Uterus (tissue), 4 donors: Measurements from ENCODE around the gene ZFAND3. TPM values are rescaled to one million over a fixed set of nuclear protein-coding genes. Genes with fewer than 3 reads are reported as not detected.

Experiments used
- DNase-seq, 2 donors: peaks; one replicate each; pipeline ENCODE4 v3.0.0-alpha.2; 2019 to 2020
- H3K27ac ChIP-seq, 2 donors: fragments of 200-600 bp; sonication (generic); 1 replicate in 1 of 2; 2 replicates in 1 of 2; pipeline ENCODE4 v1.5.1; 2016 to 2018
- H3K27me3 ChIP-seq, 2 donors: fragments of 200-600 bp; sonication (generic); one replicate each; pipeline ENCODE4 v1.5.1; 2018 to 2019; ENCODE audit warnings: control low read depth in 1 of 2
- H3K36me3 ChIP-seq, 2 donors: fragments of 200-600 bp; sonication (generic); one replicate each; pipeline ENCODE4 v1.5.1; 2019; ENCODE audit warnings: control low read depth in 1 of 2
- H3K4me1 ChIP-seq, 2 donors: fragments of 200-600 bp; sonication (generic); one replicate each; pipeline ENCODE4 v1.5.1; 2018 to 2019; ENCODE audit warnings: control low read depth in 1 of 2
- H3K4me3 ChIP-seq, 2 donors: fragments of 200-600 bp; sonication (generic); 1 replicate in 1 of 2; 2 replicates in 1 of 2; pipeline ENCODE4 v1.5.1; 2018 to 2019; ENCODE audit warnings: mild to moderate bottlenecking in 1 of 2
- H3K9me3 ChIP-seq, 2 donors: fragments of 200-600 bp; sonication (generic); one replicate each; pipeline ENCODE4 v1.5.1; 2019; ENCODE audit warnings: control low read depth in 1 of 2
- CTCF ChIP-seq, 4 experiments: fragments of 200-600 bp in 2 of 4; fragments of 450-650 bp in 2 of 4; sonication (generic) in 2 of 4; IDR thresholded peaks; one replicate each; pipeline ENCODE4 v1.5.1; 2016 to 2019; ENCODE audit warnings: antibody characterized with exemption in 4 of 4, mild to moderate bottlenecking in 2 of 4, moderate library complexity in 1 of 4
- POLR2A ChIP-seq, 2 donors: fragments of 450-650 bp; IDR thresholded peaks; one replicate each; pipeline ENCODE4 v1.6.1; 2016; ENCODE audit warnings: antibody characterized with exemption in 2 of 2, mild to moderate bottlenecking in 1 of 2, moderate library complexity in 1 of 2
- intact Hi-C: fragments of 100-400 bp; cut with DNase I; formaldehyde crosslinking; loops from one replicate; pipeline ENCODE4 v1.15.1; 2023; ENCODE audit warnings: low total_unique reads
- total RNA-seq, 4 donors: library from RNA; depleted of rRNA in 3 of 4; stranded (reverse); fragments of >200 nt in 3 of 4; gene quantifications; one replicate each; pipeline versions ENCODE4 v1.1.0 to v1.2.4, GENCODE V29; 2014 to 2023
- donor health status: DM: yes; HTN: yes; CAD: no.

The ZFAND3 gene
- total RNA-seq, 4 donors from 2014 or later = 5.0 to 81.9 (median 54.6) TPM

- intact Hi-C loops = no loop called here
- TF ChIP-seq POLR2A (IDR thresholded peaks at IDR 0.05) (no peak), CTCF (IDR thresholded peaks at IDR 0.05) (no peak)
- no peak for DNase-seq
These were observed 93.7 kb downstream of the ZFAND3 start for GRCh38 chr6:37913210-37913609.

GRCh38 chr6:37915463-37915862 lies 95.9 kb downstream of the ZFAND3 start:
- Histone ChIP-seq H3K4me1 (no peaks in the 10 kb centered on the region), H3K36me3 (no peaks in the 10 kb centered on the region), H3K9me3 (no peaks in the 10 kb centered on the region), H3K27me3 (no peaks in the 10 kb centered on the region), H3K27ac (no peak overlapping the region), H3K4me3 (no peak overlapping the region)
- TF ChIP-seq CTCF (IDR thresholded peaks at IDR 0.05) (no peak), POLR2A (IDR thresholded peaks at IDR 0.05) (no peak)
- intact Hi-C loops = no loop called here
- no peak for DNase-seq

More at GRCh38 chr6:37913210-37913609, 93.7 kb downstream of the ZFAND3 start:
- Histone ChIP-seq H3K36me3 (no peaks in the 10 kb centered on the region), H3K9me3 (no peaks in the 10 kb centered on the region), H3K4me3 (no peak overlapping the region), H3K27ac (no peak overlapping the region), H3K4me1 (no peaks in the 10 kb centered on the region), H3K27me3 (no peaks in the 10 kb centered on the region)

- DNase-seq = no peak
- intact Hi-C loops = no loop called here
- H3K27me3 ChIP-seq = no peaks in the 10 kb centered on the region
- TF ChIP-seq POLR2A (IDR thresholded peaks at IDR 0.05) (no peak), CTCF (IDR thresholded peaks at IDR 0.05) (no peak)
- no peaks in the 10 kb centered on the region for H3K4me1 ChIP-seq
- H3K36me3 ChIP-seq = no peaks in the 10 kb centered on the region
- H3K4me3 ChIP-seq = no peak overlapping the region
- no peak overlapping the region for H3K27ac ChIP-seq
- no peaks in the 10 kb centered on the region for H3K9me3 ChIP-seq
These were observed 96.6 kb downstream of the ZFAND3 start for GRCh38 chr6:37916149-37916548.

GRCh38 chr6:37916675-37917074 lies 97.1 kb downstream of the ZFAND3 start:
- no peak overlapping the region for H3K27ac ChIP-seq

GRCh38 chr6:37917566-37917965 lies 98.0 kb downstream of the ZFAND3 start:
- Histone ChIP-seq H3K4me3 (no peak overlapping the region), H3K36me3 (no peaks in the 10 kb centered on the region), H3K4me1 (no peaks in the 10 kb centered on the region), H3K27me3 (no peaks in the 10 kb centered on the region), H3K27ac (no peak overlapping the region), H3K9me3 (no peaks in the 10 kb centered on the region)
- intact Hi-C loops = no loop called here
- no peak for DNase-seq
- TF ChIP-seq POLR2A (IDR thresholded peaks at IDR 0.05) (no peak), CTCF (IDR thresholded peaks at IDR 0.05) (no peak)

More at GRCh38 chr6:37916675-37917074, 97.1 kb downstream of the ZFAND3 start:
- Histone ChIP-seq H3K4me1 (no peaks in the 10 kb centered on the region), H3K36me3 (no peaks in the 10 kb centered on the region), H3K9me3 (no peaks in the 10 kb centered on the region), H3K27me3 (no peaks in the 10 kb centered on the region), H3K4me3 (no peak overlapping the region)
- TF ChIP-seq POLR2A (IDR thresholded peaks at IDR 0.05) (no peak), CTCF (IDR thresholded peaks at IDR 0.05) (no peak)
- no peak for DNase-seq
- intact Hi-C loops = no loop called here
